Measurements from ENCODE around the gene CSMD2.

DNA sequence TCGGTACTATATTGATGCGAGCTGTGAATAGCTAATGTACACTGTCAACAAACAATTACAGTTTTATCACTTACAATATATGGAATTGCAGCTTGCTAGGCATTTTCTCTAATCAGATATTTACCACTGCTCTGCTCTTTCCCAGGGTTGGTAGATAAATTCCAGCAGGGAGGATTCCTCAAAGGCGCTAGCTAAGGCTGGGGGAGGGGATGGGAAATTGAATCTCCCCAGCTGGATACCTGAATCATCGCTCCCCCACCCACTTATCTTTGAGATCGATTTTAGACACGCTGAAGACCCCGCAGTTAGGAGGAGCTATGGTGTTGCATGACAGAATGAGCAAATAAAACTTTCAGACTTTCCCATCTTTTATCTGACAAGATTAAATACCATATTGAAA is 127.2 kb downstream of the CSMD2 start:
- TF ChIP-seq, protein P1, sequence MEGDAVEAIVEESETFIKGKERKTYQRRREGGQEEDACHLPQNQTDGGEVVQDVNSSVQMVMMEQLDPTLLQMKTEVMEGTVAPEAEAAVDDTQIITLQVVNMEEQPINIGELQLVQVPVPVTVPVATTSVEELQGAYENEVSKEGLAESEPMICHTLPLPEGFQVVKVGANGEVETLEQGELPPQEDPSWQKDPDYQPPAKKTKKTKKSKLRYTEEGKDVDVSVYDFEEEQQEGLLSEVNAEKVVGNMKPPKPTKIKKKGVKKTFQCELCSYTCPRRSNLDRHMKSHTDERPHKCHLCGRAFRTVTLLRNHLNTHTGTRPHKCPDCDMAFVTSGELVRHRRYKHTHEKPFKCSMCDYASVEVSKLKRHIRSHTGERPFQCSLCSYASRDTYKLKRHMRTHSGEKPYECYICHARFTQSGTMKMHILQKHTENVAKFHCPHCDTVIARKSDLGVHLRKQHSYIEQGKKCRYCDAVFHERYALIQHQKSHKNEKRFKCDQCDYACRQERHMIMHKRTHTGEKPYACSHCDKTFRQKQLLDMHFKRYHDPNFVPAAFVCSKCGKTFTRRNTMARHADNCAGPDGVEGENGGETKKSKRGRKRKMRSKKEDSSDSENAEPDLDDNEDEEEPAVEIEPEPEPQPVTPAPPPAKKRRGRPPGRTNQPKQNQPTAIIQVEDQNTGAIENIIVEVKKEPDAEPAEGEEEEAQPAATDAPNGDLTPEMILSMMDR (conservative IDR thresholded peaks at IDR 0.05; ENCODE audit: low read length), result no peak
- TF ChIP-seq EZH2phosphoT487 (IDR thresholded peaks at IDR 0.05; ENCODE audit: borderline replicate concordance), result no peak
